Mononuclear cell (primary cell): ENCODE data around the gene KRTAP12-2. TPM values are rescaled to one million over a fixed set of nuclear protein-coding genes. Genes with fewer than 3 reads are reported as not detected.
"Not testable (repeated sequence)": the region's sequence is repeated elsewhere in the genome, so short reads cannot be mapped to it uniquely, and the experiment has no call there.

Experiments
- H3K27me3 ChIP-seq: 2 replicates; pipeline ENCODE4 v1.6.0; 2011; ENCODE audit warnings: low read length, control low read depth; ENCODE audit not compliant: insufficient read depth
- H3K4me1 ChIP-seq: 2 replicates; pipeline ENCODE4 v1.5.1; 2011; ENCODE audit warnings: mild to moderate bottlenecking, low read length, control low read depth; ENCODE audit not compliant: insufficient read depth
- H3K4me3 ChIP-seq: 2 replicates; pipeline ENCODE4 v1.5.1; 2011; ENCODE audit warnings: mild to moderate bottlenecking, low read length, moderate library complexity
- H3K9me3 ChIP-seq: 2 replicates; pipeline ENCODE4 v1.5.1; 2011; ENCODE audit warnings: low read depth, mild to moderate bottlenecking, control low read depth, low read length
- total RNA-seq: library from RNA; depleted of rRNA; stranded (reverse); fragments of >200 nt; gene quantifications from one replicate; pipeline ENCODE4 v1.2.3, GENCODE V29; 2012

KRTAP12-2 gene
- total RNA-seq, 1 donor, result not detected

GRCh38 chr21:44653123-44653522 is 13.6 kb downstream of the KRTAP12-2 start:
- Histone ChIP-seq H3K4me1 (peaks cover 20% of the 10 kb centered on the region), H3K4me3 (no peak overlapping the region), H3K9me3 (no peaks in the 10 kb centered on the region), H3K27me3 (no peaks in the 10 kb centered on the region)

- no peaks in the 10 kb centered on the region for H3K27me3 ChIP-seq
- H3K4me3 ChIP-seq, result no peak overlapping the region
- peaks cover 11% of the 10 kb centered on the region for H3K4me1 ChIP-seq
- no peaks in the 10 kb centered on the region for H3K9me3 ChIP-seq
Measured at GRCh38 chr21:44650973-44651675, 15.6 kb downstream of the KRTAP12-2 start.

- H3K4me3 ChIP-seq, result no peak overlapping the region
- H3K27me3 ChIP-seq, result no peaks in the 10 kb centered on the region
- no peaks in the 10 kb centered on the region for H3K9me3 ChIP-seq
Measured at GRCh38 chr21:44650265-44650972, 16.3 kb downstream of the KRTAP12-2 start.

GRCh38 chr21:44649521-44650100 is 17.1 kb downstream of the KRTAP12-2 start:
- no peaks in the 10 kb centered on the region for H3K27me3 ChIP-seq
- H3K4me3 ChIP-seq, result no peak overlapping the region
- peaks cover 5% of the 10 kb centered on the region for H3K9me3 ChIP-seq
- peaks cover 9% of the 10 kb centered on the region for H3K4me1 ChIP-seq

More at GRCh38 chr21:44650265-44650972, 16.3 kb downstream of the KRTAP12-2 start:
- H3K4me1 ChIP-seq, result peaks cover 11% of the 10 kb centered on the region

- Histone ChIP-seq H3K4me3 (no peak overlapping the region), H3K9me3 (peaks cover 14% of the 10 kb centered on the region), H3K4me1 (peaks cover 2% of the 10 kb centered on the region), H3K27me3 (no peaks in the 10 kb centered on the region)
Measured at GRCh38 chr21:44648557-44649311, 18.0 kb downstream of the KRTAP12-2 start.

- Histone ChIP-seq H3K9me3 (peaks cover 14% of the 10 kb centered on the region), H3K4me1 (no peaks in the 10 kb centered on the region), H3K27me3 (no peaks in the 10 kb centered on the region), H3K4me3 (no peak overlapping the region)
Measured at GRCh38 chr21:44647222-44647552, 19.5 kb downstream of the KRTAP12-2 start.

- peaks cover 14% of the 10 kb centered on the region for H3K9me3 ChIP-seq
- not testable (repeated sequence) for H3K4me3 ChIP-seq, H3K27me3 ChIP-seq, H3K4me1 ChIP-seq
Measured at GRCh38 chr21:44646366-44647221, 20.1 kb downstream of the KRTAP12-2 start, which contains the start of gene KRTAP10-11. Gene KRTAP10-11, plus strand, starts transcription at chr21:44646414. Its CDS starts 45 bp downstream, at chr21:44646459.

- H3K27me3 ChIP-seq, result no peaks in the 10 kb centered on the region
Measured at GRCh38 chr21:44644878-44645277, 21.8 kb downstream of the KRTAP12-2 start.

GRCh38 chr21:44643741-44644310 is 22.9 kb downstream of the KRTAP12-2 start:
- Histone ChIP-seq H3K9me3 (peaks cover 14% of the 10 kb centered on the region), H3K4me3 (no peak overlapping the region)

More at GRCh38 chr21:44644878-44645277, 21.8 kb downstream of the KRTAP12-2 start:
- Histone ChIP-seq H3K9me3 (peaks cover 14% of the 10 kb centered on the region), H3K4me1 (no peaks in the 10 kb centered on the region), H3K4me3 (no peak overlapping the region)

GRCh38 chr21:44640761-44641160 is 26.0 kb downstream of the KRTAP12-2 start:
- Histone ChIP-seq H3K9me3 (peaks cover 14% of the 10 kb centered on the region), H3K27me3 (no peaks in the 10 kb centered on the region), H3K4me3 (no peak overlapping the region), H3K4me1 (no peaks in the 10 kb centered on the region)

More at GRCh38 chr21:44643741-44644310, 22.9 kb downstream of the KRTAP12-2 start:
- Histone ChIP-seq H3K4me1 (no peaks in the 10 kb centered on the region), H3K27me3 (no peaks in the 10 kb centered on the region)

- Histone ChIP-seq H3K4me1 (no peaks in the 10 kb centered on the region), H3K27me3 (no peaks in the 10 kb centered on the region), H3K4me3 (no peak overlapping the region), H3K9me3 (peaks cover 6% of the 10 kb centered on the region)
Measured at GRCh38 chr21:44639331-44639655, 27.4 kb downstream of the KRTAP12-2 start.

- H3K27me3 ChIP-seq, H3K4me3 ChIP-seq, H3K4me1 ChIP-seq, H3K9me3 ChIP-seq: not testable (repeated sequence)
Measured at GRCh38 chr21:44638506-44639330, 28.0 kb downstream of the KRTAP12-2 start.

- not testable (repeated sequence) for H3K4me1 ChIP-seq, H3K4me3 ChIP-seq, H3K9me3 ChIP-seq, H3K27me3 ChIP-seq
Measured at GRCh38 chr21:44637851-44638348, 28.8 kb downstream of the KRTAP12-2 start.
